Pericardium fibroblast (primary cell): ENCODE measurements around the gene PRDX2. TPM values are rescaled to one million over a fixed set of nuclear protein-coding genes. Genes with fewer than 3 reads are reported as not detected.

ENCODE experiments used
- total RNA-seq: library from RNA; depleted of rRNA; stranded (reverse); fragments of >200 nt; gene quantifications from 2 replicates; pipeline ENCODE4 v1.2.3, GENCODE V29; 2015

PRDX2 gene
- 184 and 198 TPM in 2 replicates for total RNA-seq

DNA sequence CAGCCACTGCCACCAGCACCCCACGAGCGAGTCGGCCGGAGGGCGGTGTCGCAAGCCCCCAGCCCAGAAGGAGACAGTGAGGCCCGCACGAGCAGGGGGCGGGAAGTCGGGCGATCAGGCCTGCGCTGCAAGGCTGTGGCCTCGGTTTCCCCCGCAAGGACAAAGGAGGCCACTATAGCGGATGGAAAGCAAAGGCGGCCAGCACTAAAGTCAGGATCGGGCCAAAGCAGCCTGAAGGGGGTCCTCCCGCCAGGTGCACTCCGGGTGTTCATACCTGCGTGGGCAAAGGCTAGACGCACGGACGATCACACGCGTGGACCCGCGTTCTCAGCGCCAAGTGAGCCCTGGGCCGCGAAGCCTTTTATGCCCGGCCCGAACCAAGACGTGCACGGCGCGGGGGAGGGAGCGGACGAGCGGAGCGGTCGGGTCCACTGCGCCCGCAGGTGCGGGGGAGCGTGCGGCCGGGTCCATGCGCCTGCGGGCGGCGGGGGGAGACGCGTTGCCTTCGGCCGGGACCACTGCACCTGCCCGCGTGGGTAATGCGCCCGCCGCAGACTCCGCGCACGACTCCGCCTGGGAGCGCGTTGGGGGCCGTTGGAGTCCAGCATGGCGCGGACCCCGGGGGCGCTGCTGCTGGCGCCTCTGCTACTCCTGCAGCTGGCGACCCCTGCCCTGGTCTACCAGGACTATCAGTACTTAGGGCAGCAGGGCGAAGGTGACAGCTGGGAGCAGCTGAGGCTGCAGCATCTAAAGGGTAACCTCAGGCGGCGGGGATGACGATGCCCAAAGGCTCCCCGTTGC is at the start of gene PRDX2, which contains the start of gene THSD8:
PRDX2 (minus strand) TSS at position 335 of the 801 bp plus-strand sequence. CDS start 539 bp downstream, outside the sequence.
THSD8 (plus strand) TSS at position 604 of the 801 bp plus-strand sequence; CDS start at position 607, 3 bp downstream.

GRCh38 chr19:12838182-12838885 is 36.7 kb upstream of the PRDX2 start, which contains the start of gene MAST1:
Gene MAST1, plus strand, starts transcription at chr19:12838515. Its CDS starts 58 bp downstream, at chr19:12838573.

GRCh38 chr19:12834566-12834943 is 33.0 kb upstream of the PRDX2 start, which contains the start of gene RTBDN:
Gene RTBDN, minus strand, starts transcription at chr19:12834579. Its CDS starts 4,600 bp downstream, at chr19:12829979.

GRCh38 chr19:12806242-12807081 is 4.9 kb upstream of the PRDX2 start, which contains the start of gene RNASEH2A:
Gene RNASEH2A, plus strand, starts transcription at chr19:12806584. Its CDS starts 90 bp downstream, at chr19:12806674.

DNA sequence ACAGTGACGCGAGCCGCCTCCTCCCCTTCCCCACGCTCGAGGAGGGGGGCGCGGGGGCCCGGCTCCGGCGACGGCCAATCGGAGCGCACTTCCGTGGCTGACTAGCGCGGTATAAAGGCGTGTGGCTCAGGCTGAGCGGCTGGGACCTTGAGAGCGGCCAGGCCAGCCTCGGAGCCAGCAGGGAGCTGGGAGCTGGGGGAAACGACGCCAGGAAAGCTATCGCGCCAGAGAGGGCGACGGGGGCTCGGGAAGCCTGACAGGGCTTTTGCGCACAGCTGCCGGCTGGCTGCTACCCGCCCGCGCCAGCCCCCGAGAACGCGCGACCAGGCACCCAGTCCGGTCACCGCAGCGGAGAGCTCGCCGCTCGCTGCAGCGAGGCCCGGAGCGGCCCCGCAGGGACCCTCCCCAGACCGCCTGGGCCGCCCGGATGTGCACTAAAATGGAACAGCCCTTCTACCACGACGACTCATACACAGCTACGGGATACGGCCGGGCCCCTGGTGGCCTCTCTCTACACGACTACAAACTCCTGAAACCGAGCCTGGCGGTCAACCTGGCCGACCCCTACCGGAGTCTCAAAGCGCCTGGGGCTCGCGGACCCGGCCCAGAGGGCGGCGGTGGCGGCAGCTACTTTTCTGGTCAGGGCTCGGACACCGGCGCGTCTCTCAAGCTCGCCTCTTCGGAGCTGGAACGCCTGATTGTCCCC is 10.1 kb downstream of the PRDX2 start, which contains the start of gene JUNB:
JUNB (plus strand) TSS at position 142 of the 706 bp plus-strand sequence; CDS start at position 428, 286 bp downstream.

DNA sequence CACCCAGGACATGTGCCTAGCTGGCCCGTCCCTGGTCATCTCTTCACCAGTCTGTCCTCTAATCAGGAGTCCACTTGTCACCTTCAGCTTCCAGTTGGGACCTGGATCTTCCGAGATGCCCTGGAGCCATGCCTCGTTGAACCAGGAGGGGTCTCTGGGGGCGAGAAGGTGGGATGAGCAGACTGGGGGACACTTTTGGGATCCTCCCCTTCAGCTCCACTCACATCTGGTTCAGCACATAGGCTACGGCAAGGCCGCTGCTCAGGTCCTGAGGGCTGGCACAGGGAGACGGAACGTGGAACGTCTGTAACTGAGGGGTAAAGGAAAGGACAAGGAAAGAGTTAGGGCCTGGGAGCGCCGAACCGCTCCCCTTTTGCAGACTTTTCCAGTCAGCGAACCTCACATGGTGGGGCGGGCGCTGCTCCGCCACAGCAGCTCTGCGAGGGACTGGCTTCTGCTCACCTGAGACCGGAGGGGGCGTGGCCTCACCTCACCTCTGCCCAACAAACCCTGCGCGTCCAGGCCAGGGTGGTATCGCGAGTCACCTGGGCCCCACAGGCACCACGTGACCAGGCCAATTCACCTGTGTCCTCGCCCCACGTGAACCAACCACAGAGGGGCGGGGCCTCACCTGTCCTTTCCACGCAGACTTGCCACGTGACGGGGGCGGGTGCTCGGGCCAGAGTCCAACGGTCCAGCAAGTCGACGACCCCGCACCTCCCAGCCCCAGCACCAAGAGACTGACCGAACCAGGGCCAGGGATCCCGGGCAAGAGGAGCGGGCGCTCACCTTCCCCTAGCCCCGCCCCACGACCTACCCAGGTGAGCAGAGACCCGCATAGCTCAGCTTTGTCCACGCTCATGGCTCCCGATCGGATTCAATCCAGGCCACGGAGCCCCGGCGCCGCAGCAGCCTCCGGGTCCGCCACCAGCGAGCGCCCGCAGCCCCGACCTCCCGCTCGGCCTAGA is 26.7 kb downstream of the PRDX2 start, which contains the start of gene HOOK2:
HOOK2 (minus strand) TSS at position 965 of the 968 bp plus-strand sequence; CDS start at position 862, 103 bp downstream.

DNA sequence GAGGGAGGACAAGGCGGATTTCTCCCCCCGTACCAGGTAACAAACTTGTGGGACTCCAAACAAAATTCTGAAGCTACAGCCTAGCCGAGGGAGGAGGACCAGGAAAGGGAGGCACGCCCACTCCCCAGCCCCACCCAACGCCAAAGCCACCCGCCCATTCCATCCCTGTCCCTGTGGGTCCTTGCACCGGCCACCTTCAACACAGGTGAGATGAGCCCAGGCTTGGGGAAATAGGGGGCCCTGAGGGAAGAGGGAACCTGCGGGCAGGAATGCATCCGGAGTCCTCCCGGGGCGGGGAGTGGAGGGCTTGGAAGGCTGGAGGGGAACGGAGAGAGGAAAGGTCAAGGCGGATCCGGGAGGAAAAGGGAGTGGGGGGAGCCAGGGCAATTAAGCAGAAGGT is 50.0 kb downstream of the PRDX2 start, which contains the start of gene BEST2:
BEST2 (plus strand) TSS at position 157 of the 400 bp plus-strand sequence. CDS start 802 bp downstream, outside the sequence.

Other genes with a start within 250 kb of the PRDX2 start
- 3.6 and 5.7 TPM in 2 replicates for gene ZNF490, start 191.0 kb downstream of the PRDX2 start, total RNA-seq
- gene ZNF791, start 190.9 kb downstream of the PRDX2 start, total RNA-seq = 6.7 and 7.7 TPM in 2 replicates
- 84.3 and 93.9 TPM in 2 replicates for gene MAN2B1, start 135.1 kb downstream of the PRDX2 start, total RNA-seq
- gene WDR83, start 135.0 kb downstream of the PRDX2 start, total RNA-seq = 5.2 and 9.6 TPM in 2 replicates
- gene DHPS, start 119.9 kb downstream of the PRDX2 start, total RNA-seq = 48.9 and 66.1 TPM in 2 replicates
- gene GNG14, start 113.8 kb downstream of the PRDX2 start, total RNA-seq = not detected in 2 replicates
- 6.8 and 10.0 TPM in 2 replicates for gene FBXW9, start 105.2 kb downstream of the PRDX2 start, total RNA-seq
- gene TNPO2, start 77.9 kb downstream of the PRDX2 start, total RNA-seq = 19.6 and 32.4 TPM in 2 replicates
- 401 and 414 TPM in 2 replicates for gene TRIR, start 67.1 kb downstream of the PRDX2 start, total RNA-seq
- gene GET3, start 64.3 kb downstream of the PRDX2 start, total RNA-seq = 56.9 and 70.8 TPM in 2 replicates
- under 0.01 TPM in 1 of 2 replicates, not detected in the other for gene BEST2, start 50.0 kb downstream of the PRDX2 start, total RNA-seq
- gene HOOK2, start 26.2 kb downstream of the PRDX2 start, total RNA-seq = 11.7 and 16.1 TPM in 2 replicates
- gene JUNB, start 10.3 kb downstream of the PRDX2 start, total RNA-seq = 334 and 352 TPM in 2 replicates
- not detected in 2 replicates for gene THSD8, start 269 bp upstream of the PRDX2 start, total RNA-seq
- 7.7 and 9.2 TPM in 2 replicates for gene RNASEH2A, start 4.8 kb upstream of the PRDX2 start, total RNA-seq
- 0.43 TPM in 1 of 2 replicates, not detected in the other for gene RTBDN, start 32.8 kb upstream of the PRDX2 start, total RNA-seq
- 0.12 and 1.0 TPM in 2 replicates for gene MAST1, start 36.7 kb upstream of the PRDX2 start, total RNA-seq
- gene DNASE2, start 79.6 kb upstream of the PRDX2 start, total RNA-seq = 42.4 and 52.9 TPM in 2 replicates
- gene KLF1, start 85.4 kb upstream of the PRDX2 start, total RNA-seq = not detected in 2 replicates
- gene GCDH, start 89.4 kb upstream of the PRDX2 start, total RNA-seq = 21.3 and 30.9 TPM in 2 replicates
- gene SYCE2, start 117.5 kb upstream of the PRDX2 start, total RNA-seq = not detected in 2 replicates
- 42.8 and 50.0 TPM in 2 replicates for gene FARSA, start 131.9 kb upstream of the PRDX2 start, total RNA-seq
- 809 and 1,214 TPM in 2 replicates for gene CALR, start 136.8 kb upstream of the PRDX2 start, total RNA-seq
- gene RAD23A, start 144.1 kb upstream of the PRDX2 start, total RNA-seq = 60.3 and 70.8 TPM in 2 replicates
- gene GADD45GIP1, start 155.4 kb upstream of the PRDX2 start, total RNA-seq = 47.1 and 57.1 TPM in 2 replicates
- not detected in 2 replicates for gene DAND5, start 167.8 kb upstream of the PRDX2 start, total RNA-seq
- gene NFIX, start 193.7 kb upstream of the PRDX2 start, total RNA-seq = 60.2 and 89.2 TPM in 2 replicates